K562 (cell line): ENCODE data around the gene ARAF. TPM values are rescaled to one million over a fixed set of nuclear protein-coding genes. Genes with fewer than 3 reads are reported as not detected.

Experiments
- ATAC-seq: fragments of 200-7000 bp; cut with Tn5 transposase; 3 replicates; pipeline ENCODE4 v1.9.1; 2020; ENCODE audit warnings: moderate library complexity
- Bru-seq: library from RNA; stranded (reverse); fragments of 400-500 nt; gene quantifications from one replicate; lab custom pipeline; 2021; lab: Mats Ljungman, UMichigan
- BruChase-seq, 2 experiments: library from RNA; stranded (reverse); fragments of 400-500 nt; gene quantifications; one replicate each; lab custom pipeline; 2021; lab: Mats Ljungman, UMichigan
- BruUV-seq: library from RNA; stranded (reverse); fragments of 400-500 nt; replicated peaks from 2 replicates; lab custom pipeline; 2021; lab: Mats Ljungman, UMichigan
- CTCF ChIA-PET: fragments of 300-600 bp; formaldehyde crosslinking; extraction: SDS; loops from one replicate; lab custom pipeline; 2021; ENCODE audit warnings: low intra/inter-chr PET ratio; lab: Yijun Ruan, JAX
- POLR2A ChIA-PET: fragments of 300-600, 350-650 bp; sonication (Branson Sonifier 250); formaldehyde crosslinking; extraction: SDS; loops from one replicate; lab custom pipeline; 2021; ENCODE audit warnings: antibody characterized with exemption, inconsistent platforms; lab: Yijun Ruan, JAX
- DNase-seq, 4 experiments: peaks; one replicate each; pipeline versions ENCODE4 v3.0.0 to v3.0.0-alpha.2; 2011 to 2018; ENCODE audit warnings: low spot score in 3 of 4, mixed read lengths in 3 of 4; ENCODE audit errors: extremely low read depth in 1 of 4
- FAIRE-seq: peaks from 2 replicates; lab custom pipeline; 2011; peaks lifted over from hg19 to GRCh38; lab: Jason Lieb, UNC
- H2AFZ ChIP-seq: 2 replicates; pipeline ENCODE4 v1.6.0; 2011; ENCODE audit warnings: low read depth, low read length, control low read depth, inconsistent platforms
- H3K27ac ChIP-seq: fragments of 200-600 bp; 3 replicates; pipeline ENCODE4 v1.8.0; 2011; ENCODE audit warnings: low read depth, mild to moderate bottlenecking, control low read depth, inconsistent platforms, low read length, moderate library complexity, mixed read lengths; ENCODE audit errors: extremely low read depth
- H3K27me3 ChIP-seq, 2 experiments: fragments of 300-600 bp in 1 of 2; 2 replicates in 1 of 2; 3 replicates in 1 of 2; pipeline versions ENCODE4 v1.6.0 to v1.8.0; 2011; ENCODE audit warnings: inconsistent platforms in 2 of 2, low read length in 2 of 2, mild to moderate bottlenecking in 1 of 2, mixed read lengths in 1 of 2, moderate library complexity in 1 of 2; ENCODE audit not compliant: control insufficient read depth in 2 of 2, insufficient read depth in 2 of 2
- H3K36me3 ChIP-seq: fragments of 300-600 bp; 3 replicates; pipeline ENCODE4 v1.8.0; 2011; ENCODE audit warnings: mild to moderate bottlenecking, low read length, inconsistent platforms; ENCODE audit not compliant: control insufficient read depth, insufficient read depth
- H3K4me1 ChIP-seq, 2 experiments: fragments of 200-600 bp in 1 of 2; replicated peaks in 1 of 2; 2 replicates in 1 of 2; 3 replicates in 1 of 2; pipeline versions ENCODE4 v1.5.1 to v1.8.0; 2011; ENCODE audit warnings: inconsistent platforms in 2 of 2, low read length in 2 of 2, mild to moderate bottlenecking in 1 of 2, mixed read lengths in 1 of 2, moderate library complexity in 1 of 2; ENCODE audit not compliant: control insufficient read depth in 2 of 2, insufficient read depth in 2 of 2
- H3K4me2 ChIP-seq: 2 replicates; pipeline ENCODE4 v1.6.1; 2011; ENCODE audit warnings: low read length, control low read depth, inconsistent platforms, mixed read lengths; ENCODE audit not compliant: insufficient read depth
- H3K4me3 ChIP-seq: fragments of 200-600 bp; sonication (generic), shearing (Covaris generic); 2 replicates; pipeline ENCODE4 v1.5.1; 2016; ENCODE audit warnings: control low read depth, inconsistent platforms
- H3K79me2 ChIP-seq: fragments of 200-600 bp; 3 replicates; pipeline ENCODE4 v1.8.0; 2011; ENCODE audit warnings: low read length, inconsistent platforms; ENCODE audit not compliant: control insufficient read depth, insufficient read depth
- H3K9ac ChIP-seq, 2 experiments: 2 replicates each; pipeline versions ENCODE4 v1.6.0 to v1.6.1; 2011; ENCODE audit warnings: low read depth in 2 of 2, low read length in 2 of 2, control low read depth in 1 of 2, inconsistent platforms in 1 of 2, mild to moderate bottlenecking in 1 of 2, mixed read lengths in 1 of 2; ENCODE audit not compliant: insufficient read depth in 1 of 2
- H3K9me1 ChIP-seq: one replicate; pipeline ENCODE4 v1.6.0; 2011; ENCODE audit warnings: inconsistent platforms, mild to moderate bottlenecking, low read length, moderate library complexity; ENCODE audit not compliant: control insufficient read depth, insufficient read depth
- H3K9me3 ChIP-seq: replicated peaks from 2 replicates; pipeline ENCODE4 v1.5.1; 2011; ENCODE audit warnings: low read depth, low read length, inconsistent platforms; ENCODE audit not compliant: control insufficient read depth, insufficient read depth
- H4K20me1 ChIP-seq: replicated peaks from 2 replicates; pipeline ENCODE4 v1.6.1; 2011; ENCODE audit warnings: low read length, inconsistent platforms, mixed read lengths; ENCODE audit not compliant: control insufficient read depth, insufficient read depth
- DDX20 ChIP-seq: fragments of 450-650 bp; IDR thresholded peaks from 2 replicates; pipeline ENCODE4 v1.6.1; 2016; ENCODE audit warnings: missing genetic modification characterization, low read depth, mild to moderate bottlenecking, missing compliant biosample characterization, moderate library complexity
- KDM5B ChIP-seq: fragments of 200-600 bp; sonication (generic); IDR thresholded peaks from 2 replicates; pipeline ENCODE4 v1.6.1; 2012; ENCODE audit warnings: low read depth, mild to moderate bottlenecking, moderate library complexity, low read length, control low read depth, inconsistent platforms; ENCODE audit not compliant: insufficient replicate concordance
- MEF2A ChIP-seq: IDR thresholded peaks from 2 replicates; pipeline ENCODE4 v1.6.1; 2011; ENCODE audit warnings: low read depth, mild to moderate bottlenecking, low read length, moderate library complexity; ENCODE audit not compliant: control insufficient read depth
- NKRF ChIP-seq: fragments of 450-650 bp; IDR thresholded peaks from 2 replicates; pipeline ENCODE4 v1.6.1; 2016; ENCODE audit warnings: borderline replicate concordance
- SIN3A ChIP-seq, 2 experiments: fragments of 150-350 bp in 1 of 2; IDR thresholded peaks; 2 replicates each; pipeline ENCODE4 v1.6.1; 2011 to 2016; ENCODE audit warnings: borderline replicate concordance in 2 of 2, low read depth in 2 of 2, low read length in 2 of 2, mild to moderate bottlenecking in 2 of 2, moderate library complexity in 2 of 2; ENCODE audit not compliant: control insufficient read depth in 1 of 2
- ZNF165 ChIP-seq: fragments of 250-450 bp; sonication (Bioruptor Pico); IDR thresholded peaks from 2 replicates; pipeline ENCODE4 v1.4.0; 2020; ENCODE audit warnings: borderline replicate concordance
- ZNF668 ChIP-seq: fragments of 250-450 bp; sonication (Bioruptor Pico); IDR thresholded peaks from 2 replicates; pipeline ENCODE4 v1.8.0; 2022; ENCODE audit warnings: mild to moderate bottlenecking, inconsistent platforms
- WGBS: fragments of 100-300 bp; shearing (Covaris generic); methylation state at CpG from one replicate; pipeline ENCODE4 v1.1.6; 2016; ENCODE audit warnings: low coverage, mixed read lengths; ENCODE audit not compliant: insufficient coverage; ENCODE audit errors: missing lambda C conversion rate; 5-methylcytosine and 5-hydroxymethylcytosine counted together
- in situ Hi-C: fragments of 300-500 bp; cut with MboI; formaldehyde crosslinking; loops from 4 replicates; pipeline ENCODE4 v1.15.0; 2018; ENCODE audit warnings: inconsistent platforms, mixed read lengths
- intact Hi-C: fragments of 100-400 bp; cut with micrococcal nuclease; formaldehyde crosslinking; loops from 2 replicates; pipeline ENCODE4 v1.14.2; 2022
- long read RNA-seq, 3 experiments: library from polyadenylated mRNA in 2 of 3; library from RNA in 1 of 3; unstranded in 2 of 3; stranded (forward) in 1 of 3; transcript quantifications; one replicate each; pipeline ENCODE4 v2.0.0, GENCODE V29; 2019 to 2022
- polyA minus RNA-seq, 3 experiments: library from RNA; depleted of rRNA, polyadenylated mRNA; stranded (reverse); fragments of >200 nt; gene quantifications; 2 replicates each; pipeline ENCODE4 v1.2.3, GENCODE V29; 2011
- polyA plus RNA-seq, 8 experiments: library from polyadenylated mRNA; depleted of rRNA in 4 of 8; stranded (reverse) in 5 of 8; unstranded in 3 of 8; fragments of >200 nt; fragmentation: Nextera tagmentation in 2 of 8; fragmentation: Illumina TruSeq in 1 of 8; extraction: Ambion mirVana in 2 of 8; extraction: Trizol in 1 of 8; gene quantifications; 2 replicates each; pipeline versions ENCODE4 v1.2.1 to v1.2.3, GENCODE V29; 2011 to 2014; ENCODE audit warnings: inconsistent platforms in 1 of 8, missing spikeins in 1 of 8
- total RNA-seq, 7 experiments: library from RNA; depleted of rRNA in 6 of 7; stranded (reverse); fragments of >200 nt in 6 of 7; fragmentation: Illumina TruSeq in 2 of 7; extraction: Trizol in 2 of 7; gene quantifications; 2 replicates each; pipeline versions ENCODE4 v1.2.1 to v1.2.3, GENCODE V29; 2011 to 2021; ENCODE audit warnings: low replicate concordance in 1 of 7
- TF ChIP-seq, protein P1 (sequence below): fragments of 200-400 bp; formaldehyde crosslinking; IDR thresholded peaks from 2 replicates; pipeline ENCODE4 v1.6.1; 2017; ENCODE audit warnings: mild to moderate bottlenecking, low read depth, low read length, moderate library complexity

ARAF gene
- 73.6 and 169 TPM in 2 replicates for total RNA-seq (2011; cell fraction: chromatin; rRNA removed; ENCODE audit: low replicate concordance)
- total RNA-seq (2011; cell fraction: nucleolus; rRNA removed), result 112 and 121 TPM in 2 replicates
- total RNA-seq (2011; cell fraction: nucleoplasm; rRNA removed), result 88.2 and 117 TPM in 2 replicates
- total RNA-seq (2014; rRNA removed) (22.2 and 24.5 TPM in 2 replicates), total RNA-seq (2014; rRNA removed; fragmentation: Illumina TruSeq; extraction: Trizol) (21.4 and 22.1 TPM in 2 replicates), total RNA-seq (2015; rRNA removed; fragmentation: Illumina TruSeq; extraction: Trizol) (26.1 and 29.4 TPM in 2 replicates), total RNA-seq (2021) (67.7 and 70.0 TPM in 2 replicates), polyA plus RNA-seq (2011; rRNA removed) (43.0 and 57.6 TPM in 2 replicates), polyA plus RNA-seq (2014; fragmentation: Illumina TruSeq; extraction: Trizol) (48.1 and 60.1 TPM in 2 replicates), polyA plus RNA-seq (2014; fragmentation: Nextera tagmentation; extraction: Ambion mirVana) (1 to 10 TPM; 5.5 to 8.8 TPM), polyA plus RNA-seq (2014; rRNA removed) (38.6 and 42.0 TPM in 2 replicates), polyA minus RNA-seq (2011; rRNA and poly(A)+ RNA removed) (50.5 and 58.7 TPM in 2 replicates), Bru-seq, nascent RNA (percentile 77 among the genes with signal in this experiment), BruChase-seq, experiment 1, labeled RNA remaining after a 2-hour chase (percentile 76 among the genes with signal in this experiment), BruChase-seq, experiment 2, labeled RNA remaining after a 6-hour chase (percentile 79 among the genes with signal in this experiment)
- 38.6 and 60.5 TPM in 2 replicates for polyA plus RNA-seq (2011; cell fraction: cytosol; rRNA removed)
- 132 and 195 TPM in 2 replicates for polyA plus RNA-seq (2011; cell fraction: nucleus; rRNA removed)
- polyA plus RNA-seq (2012), result 46.8 and 58.0 TPM in 2 replicates
- polyA minus RNA-seq (2011; cell fraction: cytosol; rRNA and poly(A)+ RNA removed), result 33.5 and 38.0 TPM in 2 replicates
- polyA minus RNA-seq (2011; cell fraction: nucleus; rRNA and poly(A)+ RNA removed), result 54.1 and 55.8 TPM in 2 replicates
- long read RNA-seq, experiment 1, transcript ARAF-203 (16 exons, 2,458 nt), result major isoform, 33 of 131 reads
- long read RNA-seq, experiment 1, partial matches to known transcripts, result 60 of 131 reads
- long read RNA-seq, experiment 1, other reads (novel, unspliced or antisense), result 36 of 131 reads
- long read RNA-seq, experiment 2, transcript ARAF-203 (16 exons, 2,458 nt), result major isoform, 23 of 44 reads
- long read RNA-seq, experiment 2, partial matches to known transcripts, result 15 of 44 reads
- long read RNA-seq, experiment 2, other reads (novel, unspliced or antisense), result 5 of 44 reads
- long read RNA-seq, experiment 3, transcript ARAF-203 (16 exons, 2,458 nt), result major isoform, 27 of 42 reads
- long read RNA-seq, experiment 3, partial matches to known transcripts, result 11 of 42 reads
- long read RNA-seq, experiment 3, other reads (novel, unspliced or antisense), result 1 of 42 reads

- ChIA-PET CTCF (interaction anchor here (0.7 kb wide), 1 partner anchor 20 kb away, joined by 3 read pairs; no protein-coding TSS in a partner anchor), POLR2A (interaction anchor here (0.7 to 1.0 kb wide), 5 partner anchors 9 to 416 kb away, joined by 3 to 4 read pairs (median 3); partner anchors contain the start of genes NDUFB11 and RBM10)
- Histone ChIP-seq H2AFZ (peak within 1 kb of the TSS; percentile 92), H3K4me2 (peak within 1 kb of the TSS; percentile 98), H3K4me3 (peak within 1 kb of the TSS; percentile 56), H3K27ac (peak within 1 kb of the TSS; percentile 88), H3K9ac (peak within 1 kb of the TSS; percentile 92 to 95), H3K27me3 (no peaks in the 10 kb centered on the region), H3K4me1 (peaks cover 14 to 25% of the 10 kb centered on the region in 2 experiments), H4K20me1 (0 out of 2 replicates have a peak, but pooled peaks cover 3% of the 10 kb centered on the region), H3K9me1 (no peaks in the 10 kb centered on the region), H3K9me3 (no peaks in the 10 kb centered on the region), H3K79me2 (peaks cover 35% of the 10 kb centered on the region), H3K36me3 (peaks cover 32% of the 10 kb centered on the region)
- WGBS, result under 1% methylated on average over 32 of the region's 59 CpGs
- BruUV-seq, result TSS peak; percentile 65
- DNase-seq, result peak; percentile 98 to 99 (median 98)
- peak; percentile 94 for ATAC-seq
- peak; percentile 91 for FAIRE-seq
- in situ Hi-C loops (loop anchor here (5.0 kb wide), 1 partner anchor 161 kb away; no protein-coding TSS in a partner anchor), intact Hi-C loops (loop anchor here (1.0 to 5.0 kb wide), 5 partner anchors 20 to 466 kb away; partner anchors contain the start of genes TIMP1 and ZNF81)
- no peak for TF ChIP-seq NKRF
- no peak for TF ChIP-seq DDX20 (tag)
- no peak for TF ChIP-seq MEF2A
- no peak for TF ChIP-seq KDM5B
- TF ChIP-seq SIN3A (IDR thresholded peaks at IDR 0.05; ENCODE audit: borderline replicate concordance in 2 of 2, control insufficient read depth in 1 of 2, low read depth in 2 of 2, low read length in 2 of 2), result peak in 1 of 2 experiments; percentile 25; a peak in 1 of 4 replicates
- TF ChIP-seq, protein P1, sequence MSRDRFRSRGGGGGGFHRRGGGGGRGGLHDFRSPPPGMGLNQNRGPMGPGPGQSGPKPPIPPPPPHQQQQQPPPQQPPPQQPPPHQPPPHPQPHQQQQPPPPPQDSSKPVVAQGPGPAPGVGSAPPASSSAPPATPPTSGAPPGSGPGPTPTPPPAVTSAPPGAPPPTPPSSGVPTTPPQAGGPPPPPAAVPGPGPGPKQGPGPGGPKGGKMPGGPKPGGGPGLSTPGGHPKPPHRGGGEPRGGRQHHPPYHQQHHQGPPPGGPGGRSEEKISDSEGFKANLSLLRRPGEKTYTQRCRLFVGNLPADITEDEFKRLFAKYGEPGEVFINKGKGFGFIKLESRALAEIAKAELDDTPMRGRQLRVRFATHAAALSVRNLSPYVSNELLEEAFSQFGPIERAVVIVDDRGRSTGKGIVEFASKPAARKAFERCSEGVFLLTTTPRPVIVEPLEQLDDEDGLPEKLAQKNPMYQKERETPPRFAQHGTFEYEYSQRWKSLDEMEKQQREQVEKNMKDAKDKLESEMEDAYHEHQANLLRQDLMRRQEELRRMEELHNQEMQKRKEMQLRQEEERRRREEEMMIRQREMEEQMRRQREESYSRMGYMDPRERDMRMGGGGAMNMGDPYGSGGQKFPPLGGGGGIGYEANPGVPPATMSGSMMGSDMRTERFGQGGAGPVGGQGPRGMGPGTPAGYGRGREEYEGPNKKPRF, result no peak
- no peak for TF ChIP-seq ZNF668 (CRISPR knock-in tag)
- TF ChIP-seq ZNF165, result no peak
Observed at GRCh38 chrX:47560934-47561658, at the start of gene ARAF. ARAF (plus strand) TSS chrX:47561205; CDS start chrX:47562968, 1,763 bp downstream.
